Kidney (tissue), 14 donors: ENCODE measurements around the gene HPS4. TPM values are rescaled to one million over a fixed set of nuclear protein-coding genes. Genes with fewer than 3 reads are reported as not detected.

Source experiments
- DNase-seq, 5 donors: peaks; one replicate each; pipeline ENCODE4 v3.0.0-alpha.2; 2013 to 2020
- FAIRE-seq: peaks from 2 replicates; lab custom pipeline; 2012; peaks lifted over from hg19 to GRCh38; lab: Jason Lieb, UNC
- H3K27ac ChIP-seq, 2 donors: one replicate each; pipeline ENCODE4 v1.7.0; 2013; ENCODE audit warnings: low read depth in 2 of 2, low read length in 2 of 2, inconsistent platforms in 1 of 2
- H3K27me3 ChIP-seq: one replicate; pipeline ENCODE4 v1.7.1; 2013; ENCODE audit warnings: low read length, inconsistent platforms; ENCODE audit not compliant: control insufficient read depth, insufficient read depth
- H3K36me3 ChIP-seq, 3 donors: one replicate each; pipeline versions ENCODE4 v1.7.0 to v1.7.1; 2013; ENCODE audit warnings: low read length in 3 of 3, control low read depth in 1 of 3, inconsistent platforms in 1 of 3; ENCODE audit not compliant: insufficient read depth in 3 of 3, control insufficient read depth in 2 of 3
- H3K4me1 ChIP-seq, 3 donors: one replicate each; pipeline versions ENCODE4 v1.7.0 to v1.7.1; 2013; ENCODE audit warnings: low read length in 3 of 3, inconsistent platforms in 1 of 3, low read depth in 1 of 3; ENCODE audit not compliant: control insufficient read depth in 2 of 3, insufficient read depth in 2 of 3
- H3K4me3 ChIP-seq, 3 donors: one replicate each; pipeline versions ENCODE4 v1.7.0 to v1.8.1; 2013; ENCODE audit warnings: low read length in 3 of 3, control low read depth in 1 of 3, inconsistent platforms in 1 of 3
- H3K9ac ChIP-seq, 3 donors: one replicate each; pipeline versions ENCODE4 v1.7.0 to v1.7.1; 2013; ENCODE audit warnings: low read length in 3 of 3, control low read depth in 1 of 3, inconsistent platforms in 1 of 3
- H3K9me3 ChIP-seq, 3 donors: one replicate each; pipeline versions ENCODE4 v1.7.0 to v1.7.1; 2013; ENCODE audit warnings: low read length in 3 of 3, control low read depth in 1 of 3, inconsistent platforms in 1 of 3; ENCODE audit not compliant: control insufficient read depth in 2 of 3, insufficient read depth in 1 of 3
- intact Hi-C: fragments of 100-400 bp; cut with DNase I; formaldehyde crosslinking; loops from one replicate; pipeline ENCODE4 v1.11.1; 2022
- polyA plus RNA-seq: library from polyadenylated mRNA; stranded (reverse); fragments of 350-450 nt; fragmentation: Illumina TruSeq; extraction: RNeasy Lipid Tissue Mini Kit (QIAGEN cat#74804); gene quantifications from one replicate; pipeline ENCODE4 v1.2.3, GENCODE V29; 2014; ENCODE audit warnings: low read depth, low replicate concordance; ENCODE audit not compliant: insufficient read depth
- total RNA-seq: library from RNA; stranded (reverse); fragmentation: NEBNext Ultra II Directional; extraction: Animal tissue kit (Norgen Biotek cat#: 25700); gene quantifications from one replicate; pipeline ENCODE4 v1.2.1, GENCODE V29; 2021
- TF ChIP-seq, protein P1 (sequence below): IDR thresholded peaks from 3 replicates; pipeline ENCODE4 v1.5.1; 2012; ENCODE audit warnings: mild to moderate bottlenecking, moderate library complexity, borderline replicate concordance; ENCODE audit not compliant: insufficient read depth; ENCODE audit errors: extremely low read depth
- donor health status: control.
- donor health status: control.
- donor health status: control.
- donor health status: control.
- donor health status: control.
- donor health status: DM: yes; HTN: yes; CAD: no.
- donor health status: Normal renal cell carcinoma (clear cell type).

The HPS4 gene
- total and polyA plus RNA-seq, 2 donors from 2014 or later, result 11.9 to 35.5 TPM

DNA sequence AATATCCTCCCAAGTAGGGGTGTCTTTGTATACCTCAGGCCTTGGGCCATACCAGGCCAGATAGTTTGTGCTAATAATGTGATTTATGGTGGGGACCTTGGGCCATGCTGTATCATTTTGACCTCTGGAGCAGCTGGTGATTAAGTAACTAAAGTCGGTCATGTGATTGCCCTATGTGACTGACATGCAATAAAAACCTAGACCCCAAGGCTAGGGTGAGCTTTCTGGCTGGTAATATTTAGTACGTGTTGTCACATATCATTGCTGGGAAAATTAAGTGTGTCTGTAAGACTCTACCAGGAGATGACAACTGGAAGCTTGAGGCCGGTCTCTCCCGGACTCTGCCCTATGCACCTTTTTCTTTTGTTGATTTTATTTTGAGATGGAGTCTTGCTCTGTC, 41.3 kb upstream of the HPS4 start:
- intact Hi-C loops, result no loop called here
- FAIRE-seq, result no peak
- H3K4me1 ChIP-seq, result peaks cover 0 to 5% (median 0%) of the 10 kb centered on the region in 3 donors
- peak in 2 of 5 donors; percentile 5 to 7 for DNase-seq
- TF ChIP-seq, protein P1, sequence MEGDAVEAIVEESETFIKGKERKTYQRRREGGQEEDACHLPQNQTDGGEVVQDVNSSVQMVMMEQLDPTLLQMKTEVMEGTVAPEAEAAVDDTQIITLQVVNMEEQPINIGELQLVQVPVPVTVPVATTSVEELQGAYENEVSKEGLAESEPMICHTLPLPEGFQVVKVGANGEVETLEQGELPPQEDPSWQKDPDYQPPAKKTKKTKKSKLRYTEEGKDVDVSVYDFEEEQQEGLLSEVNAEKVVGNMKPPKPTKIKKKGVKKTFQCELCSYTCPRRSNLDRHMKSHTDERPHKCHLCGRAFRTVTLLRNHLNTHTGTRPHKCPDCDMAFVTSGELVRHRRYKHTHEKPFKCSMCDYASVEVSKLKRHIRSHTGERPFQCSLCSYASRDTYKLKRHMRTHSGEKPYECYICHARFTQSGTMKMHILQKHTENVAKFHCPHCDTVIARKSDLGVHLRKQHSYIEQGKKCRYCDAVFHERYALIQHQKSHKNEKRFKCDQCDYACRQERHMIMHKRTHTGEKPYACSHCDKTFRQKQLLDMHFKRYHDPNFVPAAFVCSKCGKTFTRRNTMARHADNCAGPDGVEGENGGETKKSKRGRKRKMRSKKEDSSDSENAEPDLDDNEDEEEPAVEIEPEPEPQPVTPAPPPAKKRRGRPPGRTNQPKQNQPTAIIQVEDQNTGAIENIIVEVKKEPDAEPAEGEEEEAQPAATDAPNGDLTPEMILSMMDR, result no peak
- H3K9me3 ChIP-seq, result no peaks in the 10 kb centered on the region
- H3K9ac ChIP-seq, result no peak overlapping the region
- peak overlapping the region; percentile 11 to 13 for H3K27ac ChIP-seq
- no peaks in the 10 kb centered on the region for H3K27me3 ChIP-seq
- H3K36me3 ChIP-seq, result no peaks in the 10 kb centered on the region
- H3K4me3 ChIP-seq, result no peak overlapping the region

DNA sequence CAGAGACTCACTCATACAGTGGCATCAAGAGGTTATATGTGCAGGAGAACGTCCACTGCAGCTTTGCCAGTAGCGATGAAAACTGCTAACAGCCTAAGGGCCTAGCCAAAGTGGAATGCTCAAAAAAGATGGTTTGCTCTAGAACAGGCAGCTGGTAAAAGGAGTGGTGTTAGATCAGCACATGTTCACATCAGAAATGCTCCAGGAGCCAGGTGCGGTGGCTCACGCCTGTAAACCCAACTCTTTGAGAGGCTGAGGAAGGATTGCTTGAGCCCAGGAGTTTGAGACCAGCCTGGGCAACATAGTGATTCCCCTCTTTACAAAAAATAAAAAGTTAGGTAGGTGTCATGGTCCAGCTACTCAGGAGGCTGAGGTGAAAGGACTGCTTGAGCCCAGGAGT, 39.0 kb upstream of the HPS4 start:
- H3K27ac ChIP-seq, result no peak overlapping the region
- H3K27me3 ChIP-seq, result no peaks in the 10 kb centered on the region
- FAIRE-seq (no peak), DNase-seq (no peak)
- no peaks in the 10 kb centered on the region for H3K9me3 ChIP-seq
- no peak overlapping the region for H3K9ac ChIP-seq
- no peak overlapping the region for H3K4me3 ChIP-seq
- TF ChIP-seq, protein P1, result no peak
- H3K36me3 ChIP-seq, result no peaks in the 10 kb centered on the region
- intact Hi-C loops, result no loop called here
- peaks cover 0 to 5% (median 0%) of the 10 kb centered on the region in 3 donors for H3K4me1 ChIP-seq

DNA sequence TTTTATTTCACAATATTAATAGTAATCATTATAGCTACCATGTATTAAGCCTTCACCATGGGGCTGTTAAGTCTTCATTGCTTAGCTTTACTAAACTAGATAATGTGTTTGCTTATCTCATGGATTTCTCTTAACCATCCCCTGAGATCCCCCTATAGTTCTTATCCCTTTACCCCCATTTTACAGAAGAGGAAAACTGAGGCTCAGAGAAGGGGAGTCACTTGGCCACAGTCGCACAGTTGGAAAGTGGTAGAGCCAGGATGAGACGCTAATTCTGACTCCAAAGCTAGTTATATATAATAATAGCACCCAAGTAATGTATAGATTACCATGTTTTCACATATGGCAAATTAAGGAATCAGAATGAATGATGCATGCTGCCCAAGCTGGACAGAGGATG, 38.4 kb upstream of the HPS4 start:
- no peak for DNase-seq
- no peak for FAIRE-seq
- no peaks in the 10 kb centered on the region for H3K36me3 ChIP-seq
- H3K27ac ChIP-seq, result no peak overlapping the region
- H3K27me3 ChIP-seq, result no peaks in the 10 kb centered on the region
- intact Hi-C loops, result no loop called here
- peaks cover 0 to 5% (median 0%) of the 10 kb centered on the region in 3 donors for H3K4me1 ChIP-seq
- TF ChIP-seq, protein P1, result no peak
- H3K9me3 ChIP-seq, result no peaks in the 10 kb centered on the region
- no peak overlapping the region for H3K4me3 ChIP-seq
- no peak overlapping the region for H3K9ac ChIP-seq

DNA sequence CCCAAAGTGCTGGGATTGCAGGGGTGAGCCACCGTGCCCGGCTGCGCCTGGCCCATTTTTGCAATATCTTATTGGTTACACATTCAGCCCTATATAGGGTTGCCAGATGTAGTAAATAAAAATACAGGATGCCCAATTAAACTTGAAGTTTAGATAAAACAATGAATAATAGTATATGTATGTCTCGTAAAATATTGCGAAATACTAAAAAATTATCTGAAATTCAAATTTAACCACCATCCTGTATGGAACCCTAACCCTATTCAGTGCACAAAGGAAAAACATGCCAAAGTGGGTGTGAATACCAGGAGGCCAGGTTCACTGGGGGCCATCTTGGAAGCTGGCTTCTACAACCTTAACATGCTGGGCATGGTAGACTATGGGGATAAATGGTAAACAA, 33.8 kb upstream of the HPS4 start:
- H3K27me3 ChIP-seq, result no peaks in the 10 kb centered on the region
- no peak overlapping the region for H3K9ac ChIP-seq
- FAIRE-seq, result no peak
- no peak for DNase-seq
- H3K4me1 ChIP-seq, result peaks cover 0 to 15% (median 4%) of the 10 kb centered on the region in 3 donors
- intact Hi-C loops, result no loop called here
- no peaks in the 10 kb centered on the region for H3K36me3 ChIP-seq
- no peaks in the 10 kb centered on the region for H3K9me3 ChIP-seq
- H3K27ac ChIP-seq, result no peak overlapping the region
- TF ChIP-seq, protein P1, result no peak
- no peak overlapping the region for H3K4me3 ChIP-seq
